ENCODE measurements around the gene CDC42. TPM values are rescaled to one million over a fixed set of nuclear protein-coding genes. Genes with fewer than 3 reads are reported as not detected.

The CDC42 gene
- total and polyA plus RNA-seq, 2 experiments from 2014 or later: 119 to 184 TPM

DNA sequence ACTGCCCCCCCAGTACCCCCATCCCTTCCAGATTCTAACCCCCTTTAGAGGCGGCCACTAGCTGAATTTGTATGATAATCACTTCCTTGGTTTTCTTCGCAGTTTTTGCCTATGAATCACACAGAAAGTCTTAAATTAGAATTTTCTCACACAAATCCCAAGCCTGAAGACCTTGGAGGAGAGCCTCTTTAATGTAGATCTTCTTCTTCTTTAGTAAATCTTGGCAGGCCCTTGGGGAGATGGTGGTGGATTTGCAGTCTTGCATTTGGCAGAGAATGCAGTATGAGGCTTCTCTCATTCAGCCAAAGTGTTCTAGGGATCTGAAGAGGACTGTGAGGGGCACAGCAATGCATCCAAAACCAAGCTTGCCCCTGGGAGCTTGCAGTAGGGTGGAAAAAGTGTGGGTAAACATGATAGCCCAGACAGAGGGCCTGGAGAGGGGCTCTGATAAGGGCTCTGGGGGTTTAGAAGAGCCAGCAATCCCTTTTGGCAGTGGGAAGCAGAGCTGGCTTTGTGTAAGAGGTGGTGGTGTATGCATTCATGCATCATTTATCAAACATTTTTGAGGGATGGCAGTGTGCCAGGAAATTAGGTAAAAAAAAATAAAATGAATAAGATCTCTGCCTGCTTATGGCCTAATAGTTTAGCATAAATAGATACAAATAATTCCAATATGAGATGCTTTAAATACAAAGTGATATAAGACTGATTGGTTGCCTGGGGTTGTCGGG lies 7.7 kb upstream of the CDC42 start (continued):
- TF ChIP-seq, protein P1, sequence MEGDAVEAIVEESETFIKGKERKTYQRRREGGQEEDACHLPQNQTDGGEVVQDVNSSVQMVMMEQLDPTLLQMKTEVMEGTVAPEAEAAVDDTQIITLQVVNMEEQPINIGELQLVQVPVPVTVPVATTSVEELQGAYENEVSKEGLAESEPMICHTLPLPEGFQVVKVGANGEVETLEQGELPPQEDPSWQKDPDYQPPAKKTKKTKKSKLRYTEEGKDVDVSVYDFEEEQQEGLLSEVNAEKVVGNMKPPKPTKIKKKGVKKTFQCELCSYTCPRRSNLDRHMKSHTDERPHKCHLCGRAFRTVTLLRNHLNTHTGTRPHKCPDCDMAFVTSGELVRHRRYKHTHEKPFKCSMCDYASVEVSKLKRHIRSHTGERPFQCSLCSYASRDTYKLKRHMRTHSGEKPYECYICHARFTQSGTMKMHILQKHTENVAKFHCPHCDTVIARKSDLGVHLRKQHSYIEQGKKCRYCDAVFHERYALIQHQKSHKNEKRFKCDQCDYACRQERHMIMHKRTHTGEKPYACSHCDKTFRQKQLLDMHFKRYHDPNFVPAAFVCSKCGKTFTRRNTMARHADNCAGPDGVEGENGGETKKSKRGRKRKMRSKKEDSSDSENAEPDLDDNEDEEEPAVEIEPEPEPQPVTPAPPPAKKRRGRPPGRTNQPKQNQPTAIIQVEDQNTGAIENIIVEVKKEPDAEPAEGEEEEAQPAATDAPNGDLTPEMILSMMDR (conservative IDR thresholded peaks at IDR 0.05; ENCODE audit: low read depth in 2 of 2): no peak

DNA sequence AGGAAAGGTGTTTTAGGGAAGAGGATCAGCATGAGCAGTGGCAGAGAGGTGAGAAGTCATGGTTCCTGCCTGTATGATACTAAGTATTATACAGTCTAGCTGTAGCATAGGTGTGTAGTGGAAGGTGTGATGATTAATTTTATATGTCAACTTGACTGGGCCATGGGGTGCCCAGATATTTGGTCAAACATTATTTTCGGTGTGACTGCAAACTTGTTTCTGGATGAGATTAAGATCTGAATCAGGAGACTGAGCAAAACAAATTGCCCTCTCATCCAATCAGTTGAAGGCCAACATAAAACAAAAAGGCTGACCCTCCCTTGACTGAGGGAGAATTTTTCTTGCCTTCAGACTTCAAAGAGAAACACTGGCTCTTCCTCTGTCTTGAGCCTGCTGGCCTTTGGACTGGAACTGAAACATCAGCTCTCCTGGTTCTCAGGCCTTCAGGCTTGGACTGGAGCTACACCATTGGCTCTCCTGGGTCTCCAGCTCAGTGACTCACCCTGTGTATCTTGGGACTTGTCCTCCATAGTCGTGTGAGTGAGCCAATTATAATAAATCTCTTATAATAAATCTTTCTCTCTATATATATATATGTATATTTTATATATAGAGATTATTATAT lies 6.8 kb upstream of the CDC42 start:
- H3K4me3 ChIP-seq: no peak overlapping the region
- no peak overlapping the region for H2AFZ ChIP-seq
- peaks cover 25% of the 10 kb centered on the region for H3K4me1 Mint-ChIP-seq
- no peak overlapping the region for H3K27ac Mint-ChIP-seq
- H3K27ac ChIP-seq (ENCODE audit: low read depth): no peak overlapping the region
- H3K79me2 ChIP-seq (replicated peaks; ENCODE audit: insufficient read depth): no peaks in the 10 kb centered on the region
- H4K20me1 ChIP-seq (replicated peaks; ENCODE audit: insufficient read depth): no peaks in the 10 kb centered on the region
- 0 out of 3 replicates have a peak, but pooled peaks cover 4% of the 10 kb centered on the region for H3K9me3 Mint-ChIP-seq
- peaks cover 9% of the 10 kb centered on the region for H3K27me3 Mint-ChIP-seq (ENCODE audit: insufficient read depth, low read depth, poor library complexity)
- H3K9me2 ChIP-seq (ENCODE audit: insufficient read depth): no peaks in the 10 kb centered on the region
- DNase-seq (ENCODE audit: low spot score) (no peak), ATAC-seq (no peak)
- no peaks in the 10 kb centered on the region for H3K36me3 Mint-ChIP-seq (ENCODE audit: low read depth)
- no peak overlapping the region for H3K4me2 ChIP-seq
- H3K4me3 Mint-ChIP-seq: no peak overlapping the region
- peaks cover 11% of the 10 kb centered on the region for H3K4me1 ChIP-seq (ENCODE audit: insufficient read depth)
- H3K36me3 ChIP-seq (ENCODE audit: insufficient read depth): no peaks in the 10 kb centered on the region
- no peaks in the 10 kb centered on the region for H3K27me3 ChIP-seq (ENCODE audit: insufficient read depth)
- H3F3A ChIP-seq (replicated peaks; ENCODE audit: low read depth): 0 out of 2 replicates have a peak, but pooled peaks cover 6% of the 10 kb centered on the region
- no peak for TF ChIP-seq JUNB (IDR thresholded peaks at IDR 0.05; ENCODE audit: unreplicated experiment)
- TF ChIP-seq, protein P1 (conservative IDR thresholded peaks at IDR 0.05; ENCODE audit: low read depth in 2 of 2): no peak
- TF ChIP-seq POLR2AphosphoS5 (IDR thresholded peaks at IDR 0.05; ENCODE audit: low read depth): no peak
- no peak for TF ChIP-seq STAT1 (IDR thresholded peaks at IDR 0.05; ENCODE audit: unreplicated experiment)
- TF ChIP-seq, protein P2, sequence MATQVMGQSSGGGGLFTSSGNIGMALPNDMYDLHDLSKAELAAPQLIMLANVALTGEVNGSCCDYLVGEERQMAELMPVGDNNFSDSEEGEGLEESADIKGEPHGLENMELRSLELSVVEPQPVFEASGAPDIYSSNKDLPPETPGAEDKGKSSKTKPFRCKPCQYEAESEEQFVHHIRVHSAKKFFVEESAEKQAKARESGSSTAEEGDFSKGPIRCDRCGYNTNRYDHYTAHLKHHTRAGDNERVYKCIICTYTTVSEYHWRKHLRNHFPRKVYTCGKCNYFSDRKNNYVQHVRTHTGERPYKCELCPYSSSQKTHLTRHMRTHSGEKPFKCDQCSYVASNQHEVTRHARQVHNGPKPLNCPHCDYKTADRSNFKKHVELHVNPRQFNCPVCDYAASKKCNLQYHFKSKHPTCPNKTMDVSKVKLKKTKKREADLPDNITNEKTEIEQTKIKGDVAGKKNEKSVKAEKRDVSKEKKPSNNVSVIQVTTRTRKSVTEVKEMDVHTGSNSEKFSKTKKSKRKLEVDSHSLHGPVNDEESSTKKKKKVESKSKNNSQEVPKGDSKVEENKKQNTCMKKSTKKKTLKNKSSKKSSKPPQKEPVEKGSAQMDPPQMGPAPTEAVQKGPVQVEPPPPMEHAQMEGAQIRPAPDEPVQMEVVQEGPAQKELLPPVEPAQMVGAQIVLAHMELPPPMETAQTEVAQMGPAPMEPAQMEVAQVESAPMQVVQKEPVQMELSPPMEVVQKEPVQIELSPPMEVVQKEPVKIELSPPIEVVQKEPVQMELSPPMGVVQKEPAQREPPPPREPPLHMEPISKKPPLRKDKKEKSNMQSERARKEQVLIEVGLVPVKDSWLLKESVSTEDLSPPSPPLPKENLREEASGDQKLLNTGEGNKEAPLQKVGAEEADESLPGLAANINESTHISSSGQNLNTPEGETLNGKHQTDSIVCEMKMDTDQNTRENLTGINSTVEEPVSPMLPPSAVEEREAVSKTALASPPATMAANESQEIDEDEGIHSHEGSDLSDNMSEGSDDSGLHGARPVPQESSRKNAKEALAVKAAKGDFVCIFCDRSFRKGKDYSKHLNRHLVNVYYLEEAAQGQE (IDR thresholded peaks at IDR 0.05; ENCODE audit: unreplicated experiment): no peak
- no peak for TF ChIP-seq ZNF331 (CRISPR knock-in tag; IDR thresholded peaks at IDR 0.05; ENCODE audit: low read depth)
- no peak for TF ChIP-seq ZNF114 (CRISPR knock-in tag; IDR thresholded peaks at IDR 0.05)
- no peak for TF ChIP-seq NANOG (IDR thresholded peaks at IDR 0.05; ENCODE audit: borderline replicate concordance)
- TF ChIP-seq, protein P3, sequence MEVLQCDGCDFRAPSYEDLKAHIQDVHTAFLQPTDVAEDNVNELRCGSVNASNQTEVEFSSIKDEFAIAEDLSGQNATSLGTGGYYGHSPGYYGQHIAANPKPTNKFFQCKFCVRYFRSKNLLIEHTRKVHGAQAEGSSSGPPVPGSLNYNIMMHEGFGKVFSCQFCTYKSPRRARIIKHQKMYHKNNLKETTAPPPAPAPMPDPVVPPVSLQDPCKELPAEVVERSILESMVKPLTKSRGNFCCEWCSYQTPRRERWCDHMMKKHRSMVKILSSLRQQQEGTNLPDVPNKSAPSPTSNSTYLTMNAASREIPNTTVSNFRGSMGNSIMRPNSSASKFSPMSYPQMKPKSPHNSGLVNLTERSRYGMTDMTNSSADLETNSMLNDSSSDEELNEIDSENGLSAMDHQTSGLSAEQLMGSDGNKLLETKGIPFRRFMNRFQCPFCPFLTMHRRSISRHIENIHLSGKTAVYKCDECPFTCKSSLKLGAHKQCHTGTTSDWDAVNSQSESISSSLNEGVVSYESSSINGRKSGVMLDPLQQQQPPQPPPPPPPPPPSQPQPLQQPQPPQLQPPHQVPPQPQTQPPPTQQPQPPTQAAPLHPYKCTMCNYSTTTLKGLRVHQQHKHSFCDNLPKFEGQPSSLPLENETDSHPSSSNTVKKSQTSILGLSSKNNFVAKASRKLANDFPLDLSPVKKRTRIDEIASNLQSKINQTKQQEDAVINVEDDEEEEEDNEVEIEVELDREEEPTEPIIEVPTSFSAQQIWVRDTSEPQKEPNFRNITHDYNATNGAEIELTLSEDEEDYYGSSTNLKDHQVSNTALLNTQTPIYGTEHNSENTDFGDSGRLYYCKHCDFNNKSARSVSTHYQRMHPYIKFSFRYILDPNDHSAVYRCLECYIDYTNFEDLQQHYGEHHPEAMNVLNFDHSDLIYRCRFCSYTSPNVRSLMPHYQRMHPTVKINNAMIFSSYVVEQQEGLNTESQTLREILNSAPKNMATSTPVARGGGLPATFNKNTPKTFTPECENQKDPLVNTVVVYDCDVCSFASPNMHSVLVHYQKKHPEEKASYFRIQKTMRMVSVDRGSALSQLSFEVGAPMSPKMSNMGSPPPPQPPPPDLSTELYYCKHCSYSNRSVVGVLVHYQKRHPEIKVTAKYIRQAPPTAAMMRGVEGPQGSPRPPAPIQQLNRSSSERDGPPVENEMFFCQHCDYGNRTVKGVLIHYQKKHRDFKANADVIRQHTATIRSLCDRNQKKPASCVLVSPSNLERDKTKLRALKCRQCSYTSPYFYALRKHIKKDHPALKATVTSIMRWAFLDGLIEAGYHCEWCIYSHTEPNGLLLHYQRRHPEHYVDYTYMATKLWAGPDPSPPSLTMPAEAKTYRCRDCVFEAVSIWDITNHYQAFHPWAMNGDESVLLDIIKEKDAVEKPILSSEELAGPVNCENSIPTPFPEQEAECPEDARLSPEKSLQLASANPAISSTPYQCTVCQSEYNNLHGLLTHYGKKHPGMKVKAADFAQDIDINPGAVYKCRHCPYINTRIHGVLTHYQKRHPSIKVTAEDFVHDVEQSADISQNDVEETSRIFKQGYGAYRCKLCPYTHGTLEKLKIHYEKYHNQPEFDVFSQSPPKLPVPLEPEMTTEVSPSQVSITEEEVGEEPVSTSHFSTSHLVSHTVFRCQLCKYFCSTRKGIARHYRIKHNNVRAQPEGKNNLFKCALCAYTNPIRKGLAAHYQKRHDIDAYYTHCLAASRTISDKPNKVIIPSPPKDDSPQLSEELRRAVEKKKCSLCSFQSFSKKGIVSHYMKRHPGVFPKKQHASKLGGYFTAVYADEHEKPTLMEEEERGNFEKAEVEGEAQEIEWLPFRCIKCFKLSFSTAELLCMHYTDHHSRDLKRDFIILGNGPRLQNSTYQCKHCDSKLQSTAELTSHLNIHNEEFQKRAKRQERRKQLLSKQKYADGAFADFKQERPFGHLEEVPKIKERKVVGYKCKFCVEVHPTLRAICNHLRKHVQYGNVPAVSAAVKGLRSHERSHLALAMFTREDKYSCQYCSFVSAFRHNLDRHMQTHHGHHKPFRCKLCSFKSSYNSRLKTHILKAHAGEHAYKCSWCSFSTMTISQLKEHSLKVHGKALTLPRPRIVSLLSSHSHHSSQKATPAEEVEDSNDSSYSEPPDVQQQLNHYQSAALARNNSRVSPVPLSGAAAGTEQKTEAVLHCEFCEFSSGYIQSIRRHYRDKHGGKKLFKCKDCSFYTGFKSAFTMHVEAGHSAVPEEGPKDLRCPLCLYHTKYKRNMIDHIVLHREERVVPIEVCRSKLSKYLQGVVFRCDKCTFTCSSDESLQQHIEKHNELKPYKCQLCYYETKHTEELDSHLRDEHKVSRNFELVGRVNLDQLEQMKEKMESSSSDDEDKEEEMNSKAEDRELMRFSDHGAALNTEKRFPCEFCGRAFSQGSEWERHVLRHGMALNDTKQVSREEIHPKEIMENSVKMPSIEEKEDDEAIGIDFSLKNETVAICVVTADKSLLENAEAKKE (CRISPR knock-in tag; IDR thresholded peaks at IDR 0.05): no peak
